Measurements from ENCODE around the gene NCOA6. TPM values are rescaled to one million over a fixed set of nuclear protein-coding genes. Genes with fewer than 3 reads are reported as not detected.
"Not testable (repeated sequence)": the region's sequence is repeated elsewhere in the genome, so short reads cannot be mapped to it uniquely, and the experiment has no call there.

Gene NCOA6
- polyA plus RNA-seq, 1 donor from 2014 or later: 13.0 TPM

DNA sequence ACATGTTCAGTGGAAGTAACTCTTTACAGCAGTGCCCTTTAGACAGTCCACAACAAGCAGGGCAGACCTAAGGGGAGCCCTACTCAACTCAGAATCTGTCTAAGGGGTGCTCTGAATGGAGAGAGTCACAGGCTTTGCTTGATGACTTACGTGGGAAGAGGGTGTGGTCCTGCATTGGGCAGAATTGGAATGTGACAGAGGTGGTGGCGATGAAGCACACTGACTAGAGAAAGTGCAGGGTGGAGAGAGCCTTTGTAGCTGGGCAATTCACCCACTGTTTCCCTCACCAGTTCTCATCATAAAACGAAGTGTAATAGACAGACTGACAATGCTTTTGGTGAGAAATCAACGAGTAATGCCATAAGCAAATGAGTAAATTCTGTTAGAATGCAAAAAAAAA is 110.1 kb downstream of the NCOA6 start:
- peaks cover 2% of the 10 kb centered on the region for H3K27me3 ChIP-seq (ENCODE audit: insufficient read depth, low read depth, low read length)

DNA sequence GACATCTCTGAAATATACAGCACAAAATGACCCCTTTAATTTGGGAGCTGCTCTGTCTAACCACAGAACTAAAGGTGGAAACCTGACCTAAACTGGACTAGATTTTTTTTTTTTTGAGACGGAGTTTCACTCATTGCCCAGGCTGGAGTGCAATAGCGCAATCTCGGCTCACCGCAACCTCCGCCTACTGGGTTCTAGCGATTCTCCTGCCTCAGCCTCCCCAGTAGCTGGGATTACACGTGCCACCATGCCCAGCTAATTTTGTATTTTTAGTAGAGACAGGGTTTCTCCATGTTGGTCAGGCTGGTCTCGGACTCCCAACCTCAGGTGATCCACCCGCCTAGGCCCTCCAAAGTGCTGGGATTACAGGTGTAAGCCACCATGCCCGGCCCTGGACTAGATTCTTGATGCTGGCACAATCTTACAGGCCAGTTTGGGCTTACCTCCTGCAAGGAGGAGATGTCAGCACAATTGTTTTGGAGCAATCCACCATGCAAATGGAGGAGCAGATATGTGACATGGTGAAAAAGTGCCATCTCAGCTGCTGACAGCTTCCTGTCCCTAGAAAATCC is 111.4 kb downstream of the NCOA6 start:
- not testable (repeated sequence) for H3K79me2 ChIP-seq (replicated peaks; ENCODE audit: insufficient read depth, low read length); H3K9ac ChIP-seq (ENCODE audit: low read length); H4K20me1 ChIP-seq (ENCODE audit: insufficient read depth); H3K4me2 ChIP-seq (ENCODE audit: low read length); H2AFZ ChIP-seq (ENCODE audit: low read depth, low read length); H3F3A ChIP-seq (ENCODE audit: insufficient read depth, low read length, poor library complexity, severe bottlenecking); H3K4me3 ChIP-seq (ENCODE audit: low read length); H3K9me3 ChIP-seq (ENCODE audit: low read length); H3K27me3 ChIP-seq (ENCODE audit: insufficient read depth, low read depth, low read length); H3K9me2 ChIP-seq (ENCODE audit: insufficient read depth, low read length); H3K27ac ChIP-seq (ENCODE audit: low read length)
- H3K36me3 ChIP-seq (ENCODE audit: insufficient read depth, low read length): peaks cover 16% of the 10 kb centered on the region

More for the DNA sequence above, 110.1 kb downstream of the NCOA6 start:
- H3K9me2 ChIP-seq (ENCODE audit: insufficient read depth, low read length): no peaks in the 10 kb centered on the region
- H3K9ac ChIP-seq (ENCODE audit: low read length): no peak overlapping the region
- TF ChIP-seq SMC3 (conservative IDR thresholded peaks at IDR 0.05; ENCODE audit: poor library complexity) (no peak), EP300 (conservative IDR thresholded peaks at IDR 0.05; ENCODE audit: poor library complexity, severe bottlenecking) (no peak), RAD21 (conservative IDR thresholded peaks at IDR 0.05) (no peak), TAF1 (IDR thresholded peaks at IDR 0.05; ENCODE audit: low read depth) (no peak), POLR2AphosphoS5 (IDR thresholded peaks at IDR 0.05) (no peak), MXI1 (conservative IDR thresholded peaks at IDR 0.05; ENCODE audit: poor library complexity, severe bottlenecking) (no peak), EZH2 (IDR thresholded peaks at IDR 0.05; ENCODE audit: borderline replicate concordance, insufficient read depth, low read length, poor library complexity, severe bottlenecking) (no peak)
- TF ChIP-seq, protein P1, sequence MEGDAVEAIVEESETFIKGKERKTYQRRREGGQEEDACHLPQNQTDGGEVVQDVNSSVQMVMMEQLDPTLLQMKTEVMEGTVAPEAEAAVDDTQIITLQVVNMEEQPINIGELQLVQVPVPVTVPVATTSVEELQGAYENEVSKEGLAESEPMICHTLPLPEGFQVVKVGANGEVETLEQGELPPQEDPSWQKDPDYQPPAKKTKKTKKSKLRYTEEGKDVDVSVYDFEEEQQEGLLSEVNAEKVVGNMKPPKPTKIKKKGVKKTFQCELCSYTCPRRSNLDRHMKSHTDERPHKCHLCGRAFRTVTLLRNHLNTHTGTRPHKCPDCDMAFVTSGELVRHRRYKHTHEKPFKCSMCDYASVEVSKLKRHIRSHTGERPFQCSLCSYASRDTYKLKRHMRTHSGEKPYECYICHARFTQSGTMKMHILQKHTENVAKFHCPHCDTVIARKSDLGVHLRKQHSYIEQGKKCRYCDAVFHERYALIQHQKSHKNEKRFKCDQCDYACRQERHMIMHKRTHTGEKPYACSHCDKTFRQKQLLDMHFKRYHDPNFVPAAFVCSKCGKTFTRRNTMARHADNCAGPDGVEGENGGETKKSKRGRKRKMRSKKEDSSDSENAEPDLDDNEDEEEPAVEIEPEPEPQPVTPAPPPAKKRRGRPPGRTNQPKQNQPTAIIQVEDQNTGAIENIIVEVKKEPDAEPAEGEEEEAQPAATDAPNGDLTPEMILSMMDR (IDR thresholded peaks at IDR 0.05; ENCODE audit: poor library complexity, severe bottlenecking): no peak
- TF ChIP-seq, protein P2, sequence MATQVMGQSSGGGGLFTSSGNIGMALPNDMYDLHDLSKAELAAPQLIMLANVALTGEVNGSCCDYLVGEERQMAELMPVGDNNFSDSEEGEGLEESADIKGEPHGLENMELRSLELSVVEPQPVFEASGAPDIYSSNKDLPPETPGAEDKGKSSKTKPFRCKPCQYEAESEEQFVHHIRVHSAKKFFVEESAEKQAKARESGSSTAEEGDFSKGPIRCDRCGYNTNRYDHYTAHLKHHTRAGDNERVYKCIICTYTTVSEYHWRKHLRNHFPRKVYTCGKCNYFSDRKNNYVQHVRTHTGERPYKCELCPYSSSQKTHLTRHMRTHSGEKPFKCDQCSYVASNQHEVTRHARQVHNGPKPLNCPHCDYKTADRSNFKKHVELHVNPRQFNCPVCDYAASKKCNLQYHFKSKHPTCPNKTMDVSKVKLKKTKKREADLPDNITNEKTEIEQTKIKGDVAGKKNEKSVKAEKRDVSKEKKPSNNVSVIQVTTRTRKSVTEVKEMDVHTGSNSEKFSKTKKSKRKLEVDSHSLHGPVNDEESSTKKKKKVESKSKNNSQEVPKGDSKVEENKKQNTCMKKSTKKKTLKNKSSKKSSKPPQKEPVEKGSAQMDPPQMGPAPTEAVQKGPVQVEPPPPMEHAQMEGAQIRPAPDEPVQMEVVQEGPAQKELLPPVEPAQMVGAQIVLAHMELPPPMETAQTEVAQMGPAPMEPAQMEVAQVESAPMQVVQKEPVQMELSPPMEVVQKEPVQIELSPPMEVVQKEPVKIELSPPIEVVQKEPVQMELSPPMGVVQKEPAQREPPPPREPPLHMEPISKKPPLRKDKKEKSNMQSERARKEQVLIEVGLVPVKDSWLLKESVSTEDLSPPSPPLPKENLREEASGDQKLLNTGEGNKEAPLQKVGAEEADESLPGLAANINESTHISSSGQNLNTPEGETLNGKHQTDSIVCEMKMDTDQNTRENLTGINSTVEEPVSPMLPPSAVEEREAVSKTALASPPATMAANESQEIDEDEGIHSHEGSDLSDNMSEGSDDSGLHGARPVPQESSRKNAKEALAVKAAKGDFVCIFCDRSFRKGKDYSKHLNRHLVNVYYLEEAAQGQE (IDR thresholded peaks at IDR 0.05; ENCODE audit: borderline replicate concordance): no peak
- H3K79me2 ChIP-seq (replicated peaks; ENCODE audit: insufficient read depth, low read length): no peaks in the 10 kb centered on the region
- no peaks in the 10 kb centered on the region for H3F3A ChIP-seq (ENCODE audit: insufficient read depth, low read length, poor library complexity, severe bottlenecking)
- H2AFZ ChIP-seq (ENCODE audit: low read depth, low read length): no peak overlapping the region
- H3K27ac ChIP-seq (ENCODE audit: low read length): no peak overlapping the region
- no peak overlapping the region for H3K4me3 ChIP-seq (ENCODE audit: low read length)
- H3K36me3 ChIP-seq (ENCODE audit: insufficient read depth, low read length): peaks cover 15% of the 10 kb centered on the region
- H3K9me3 ChIP-seq (ENCODE audit: low read length): no peaks in the 10 kb centered on the region
- no peaks in the 10 kb centered on the region for H4K20me1 ChIP-seq (ENCODE audit: insufficient read depth)
- no peak overlapping the region for H3K4me2 ChIP-seq (ENCODE audit: low read length)
